Embryonic facial prominence (tissue), 1 donor: ENCODE data around the gene RNF208.
A peak's percentile ranks its signal among the peaks of the same experiment; 100 is the strongest.
"Not testable (repeated sequence)": the region's sequence is repeated elsewhere in the genome, so short reads cannot be mapped to it uniquely, and the experiment has no call there.

Experiments
- DNase-seq: peaks from one replicate; pipeline ENCODE4 v3.0.0-alpha.2; 2016; ENCODE audit errors: extremely low spot score

Gene RNF208

GRCh38 chr9:137253717-137254623 is 31.9 kb upstream of the RNF208 start:
- no peak for DNase-seq

- no peak for DNase-seq
These were observed 30.8 kb upstream of the RNF208 start for GRCh38 chr9:137252555-137253506.

GRCh38 chr9:137251490-137252268 is 29.6 kb upstream of the RNF208 start:
- no peak for DNase-seq

GRCh38 chr9:137251194-137251461 is 29.1 kb upstream of the RNF208 start, which contains the start of gene STPG3:
Gene STPG3 (plus strand): TSS chr9:137251286. CDS start chr9:137251287, 1 bp downstream.
- no peak for DNase-seq

- no peak for DNase-seq
These were observed 28.5 kb upstream of the RNF208 start for GRCh38 chr9:137250329-137251193.

GRCh38 chr9:137247916-137248175 is 25.8 kb upstream of the RNF208 start:
- no peak for DNase-seq

GRCh38 chr9:137247135-137247915 is 25.3 kb upstream of the RNF208 start:
- no peak for DNase-seq

- no peak for DNase-seq
These were observed 23.7 kb upstream of the RNF208 start for GRCh38 chr9:137245450-137246421.

GRCh38 chr9:137244486-137245449 is 22.7 kb upstream of the RNF208 start:
- DNase-seq: no peak

GRCh38 chr9:137243626-137244485 is 21.8 kb upstream of the RNF208 start:
- DNase-seq: no peak

GRCh38 chr9:137243266-137243625 is 21.2 kb upstream of the RNF208 start:
- not testable (repeated sequence) for DNase-seq

- DNase-seq: no peak
These were observed 20.5 kb upstream of the RNF208 start for GRCh38 chr9:137242269-137243203.

GRCh38 chr9:137241490-137242268 is 19.6 kb upstream of the RNF208 start:
- DNase-seq: no peak

- DNase-seq: peak; percentile 100
These were observed 18.9 kb upstream of the RNF208 start, which contains the start of gene TUBB4B for GRCh38 chr9:137240841-137241489. Gene TUBB4B (plus strand): TSS chr9:137241287. CDS start chr9:137241361, 74 bp downstream.
